Measurements from ENCODE around the gene SPATS2. TPM values are rescaled to one million over a fixed set of nuclear protein-coding genes. Genes with fewer than 3 reads are reported as not detected.

Gene SPATS2
- total RNA-seq, 1 experiment from 2014 or later: 74.2 TPM

DNA sequence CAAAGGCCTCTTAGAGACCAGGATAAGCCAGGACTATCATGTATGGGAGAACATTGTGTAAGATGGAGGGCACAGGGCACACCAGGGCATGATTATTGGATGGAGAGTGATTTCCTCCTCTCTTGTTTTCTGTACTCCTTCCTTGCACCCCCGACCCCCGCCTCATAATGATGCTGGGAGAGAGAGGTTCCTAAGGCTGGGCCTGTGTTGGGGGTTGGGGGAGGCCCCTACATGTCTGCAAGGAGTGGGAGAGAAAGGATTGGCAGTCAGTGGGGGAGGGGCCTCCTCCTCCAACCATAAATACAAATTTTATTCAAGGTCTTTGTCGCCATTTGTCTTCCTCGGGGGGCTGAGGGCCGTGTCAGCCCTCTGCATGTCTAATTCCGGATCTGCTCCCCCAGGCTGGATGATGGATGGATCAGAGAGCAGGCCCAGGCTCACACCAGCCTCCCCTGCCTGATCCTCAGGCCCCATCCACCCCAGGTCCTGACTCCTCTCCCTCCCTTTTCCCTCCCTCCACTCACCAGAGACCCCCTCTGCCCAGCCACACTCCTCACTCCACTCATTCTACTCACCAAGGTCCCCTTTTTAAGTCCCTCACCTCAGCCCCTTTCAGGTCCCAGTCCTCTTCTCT, 28.3 kb upstream of the SPATS2 start:
- H3K4me3 ChIP-seq (replicated peaks in 1 of 2; ENCODE audit: low read depth in 1 of 2, low read length in 2 of 2): no peak overlapping the region
- no peaks in the 10 kb centered on the region for H4K20me1 ChIP-seq (ENCODE audit: insufficient read depth)
- H3K79me2 ChIP-seq (ENCODE audit: insufficient read depth, low read length): no peaks in the 10 kb centered on the region
- H3K9me3 ChIP-seq (ENCODE audit: control insufficient read depth in 1 of 2, insufficient read depth in 1 of 2, low read depth in 1 of 2, low read length in 2 of 2): no peaks in the 10 kb centered on the region
- ChIA-PET RAD21 (ENCODE audit: low non-redundant PET in 1 of 2, low total read pairs in 2 of 2, uncharacterized antibody in 2 of 2, unreplicated experiment in 2 of 2) (interaction anchor here in 1 of 2 experiments (0.9 kb wide), 1 partner anchor 28 kb away, joined by 7 read pairs; no protein-coding TSS in a partner anchor), POLR2A (interaction anchor here (1.0 kb wide), 1 partner anchor 16 kb away, joined by 4 read pairs; the partner anchor contains the start of gene TROAP), CTCF (interaction anchor here (1.0 to 1.1 kb wide), 4 partner anchors 9 to 50 kb away, joined by 3 to 7 read pairs (median 6); no protein-coding TSS in a partner anchor)
- peaks cover 22 to 58% of the 10 kb centered on the region in 2 experiments for H3K4me1 ChIP-seq (ENCODE audit: control insufficient read depth in 1 of 2, insufficient read depth in 2 of 2, low read length in 2 of 2)
- H3K9me2 ChIP-seq (ENCODE audit: insufficient read depth): no peaks in the 10 kb centered on the region
- DNase-seq (ENCODE audit: low read depth, low spot score): no peak
- intact Hi-C loops (cut with micrococcal nuclease): loop anchor here (1.0 kb wide), 1 partner anchor 50 kb away; no protein-coding TSS in a partner anchor
- H3K27me3 ChIP-seq (ENCODE audit: insufficient read depth, low read length): no peaks in the 10 kb centered on the region
- ATAC-seq: no peak
- H3K27ac ChIP-seq (ENCODE audit: low read depth, low read length): peak overlapping the region; percentile 13; the same call in 1 of the 2 replicates
- H3K36me3 ChIP-seq (ENCODE audit: control insufficient read depth in 1 of 2, insufficient read depth in 2 of 2, low read length in 2 of 2): no peaks in the 10 kb centered on the region
- no peak overlapping the region for H2AFZ ChIP-seq (ENCODE audit: low read depth, low read length, poor library complexity, severe bottlenecking)
- H3K4me2 ChIP-seq (ENCODE audit: low read length): peak overlapping the region; percentile 47
- TF ChIP-seq EGR1 (IDR thresholded peaks at IDR 0.05; ENCODE audit: low read depth) (no peak), ZFX (IDR thresholded peaks at IDR 0.05) (0 out of 2 replicates have a peak, but pooled peaks have one; percentile 22)
- H3K9ac ChIP-seq (ENCODE audit: low read length): no peak overlapping the region
- no TSS peak for BruUV-seq (replicated peaks)

DNA sequence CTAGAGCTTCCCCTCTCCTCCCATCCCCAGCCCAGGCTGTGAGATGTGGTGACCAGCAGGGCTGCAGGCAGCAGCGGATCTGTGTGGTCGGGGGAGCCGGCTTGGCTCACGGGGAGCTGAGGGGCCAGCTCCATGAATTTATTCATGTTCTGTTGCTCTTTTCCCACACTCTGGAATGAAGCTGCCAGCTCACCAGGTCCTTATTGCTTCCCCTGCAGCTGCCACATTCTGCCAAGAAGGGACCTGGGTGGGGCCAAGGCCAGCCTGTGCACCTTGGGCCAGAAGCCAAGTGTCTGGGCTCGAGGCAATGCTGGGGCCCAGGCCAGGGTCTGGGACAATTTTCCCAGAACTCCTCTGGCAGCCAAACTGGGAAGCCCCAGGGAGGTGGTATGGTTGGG, 27.8 kb upstream of the SPATS2 start:
- Histone ChIP-seq H4K20me1 (ENCODE audit: insufficient read depth) (no peaks in the 10 kb centered on the region), H3K27me3 (ENCODE audit: insufficient read depth, low read length) (no peaks in the 10 kb centered on the region), H3K4me3 (replicated peaks in 1 of 2; ENCODE audit: low read depth in 1 of 2, low read length in 2 of 2) (no peak overlapping the region; a peak in 1 of 4 replicates), H3K36me3 (ENCODE audit: control insufficient read depth in 1 of 2, insufficient read depth in 2 of 2, low read length in 2 of 2) (no peaks in the 10 kb centered on the region), H3K79me2 (ENCODE audit: insufficient read depth, low read length) (no peaks in the 10 kb centered on the region), H2AFZ (ENCODE audit: low read depth, low read length, poor library complexity, severe bottlenecking) (no peak overlapping the region), H3K4me1 (ENCODE audit: control insufficient read depth in 1 of 2, insufficient read depth in 2 of 2, low read length in 2 of 2) (peaks cover 22 to 60% of the 10 kb centered on the region in 2 experiments), H3K9me3 (ENCODE audit: control insufficient read depth in 1 of 2, insufficient read depth in 1 of 2, low read depth in 1 of 2, low read length in 2 of 2) (no peaks in the 10 kb centered on the region), H3K9me2 (ENCODE audit: insufficient read depth) (no peaks in the 10 kb centered on the region), H3K4me2 (ENCODE audit: low read length) (peak overlapping the region; percentile 47), H3K9ac (ENCODE audit: low read length) (no peak overlapping the region), H3K27ac (ENCODE audit: low read depth, low read length) (peak overlapping the region; percentile 13; the same call in 1 of the 2 replicates)
- intact Hi-C loops (cut with micrococcal nuclease): loop anchor here (1.0 kb wide), 1 partner anchor 50 kb away; no protein-coding TSS in a partner anchor
- TF ChIP-seq SRF (IDR thresholded peaks at IDR 0.05; ENCODE audit: low read depth) (no peak), EZH2 (IDR thresholded peaks at IDR 0.05) (no peak)
- RAD21 ChIA-PET (ENCODE audit: low non-redundant PET in 1 of 2, low total read pairs in 2 of 2, uncharacterized antibody in 2 of 2, unreplicated experiment in 2 of 2): interaction anchor here in 1 of 2 experiments (0.9 kb wide), 1 partner anchor 27 kb away, joined by 7 read pairs; no protein-coding TSS in a partner anchor
- ATAC-seq (no peak), DNase-seq (ENCODE audit: low read depth, low spot score) (no peak)
- POLR2A ChIA-PET: interaction anchor here (1.0 kb wide), 1 partner anchor 16 kb away, joined by 4 read pairs; the partner anchor contains the start of gene TROAP
- BruUV-seq (replicated peaks): no TSS peak
- CTCF ChIA-PET: interaction anchor here (1.0 to 1.1 kb wide), 3 partner anchors 8 to 51 kb away, joined by 4 to 7 read pairs (median 7); no protein-coding TSS in a partner anchor
